HG02571 (cell line): ENCODE data around the gene DCTN5.
"Not testable (repeated sequence)": the region's sequence is repeated elsewhere in the genome, so short reads cannot be mapped to it uniquely, and the experiment has no call there.

Experiments
- ATAC-seq: cut with Tn5 transposase; IDR thresholded peaks from one replicate; pipeline ENCODE4 v1.9.1; 2021; ENCODE audit warnings: mild to moderate bottlenecking, moderate library complexity; ENCODE audit not compliant: unreplicated experiment

DCTN5 gene

DNA sequence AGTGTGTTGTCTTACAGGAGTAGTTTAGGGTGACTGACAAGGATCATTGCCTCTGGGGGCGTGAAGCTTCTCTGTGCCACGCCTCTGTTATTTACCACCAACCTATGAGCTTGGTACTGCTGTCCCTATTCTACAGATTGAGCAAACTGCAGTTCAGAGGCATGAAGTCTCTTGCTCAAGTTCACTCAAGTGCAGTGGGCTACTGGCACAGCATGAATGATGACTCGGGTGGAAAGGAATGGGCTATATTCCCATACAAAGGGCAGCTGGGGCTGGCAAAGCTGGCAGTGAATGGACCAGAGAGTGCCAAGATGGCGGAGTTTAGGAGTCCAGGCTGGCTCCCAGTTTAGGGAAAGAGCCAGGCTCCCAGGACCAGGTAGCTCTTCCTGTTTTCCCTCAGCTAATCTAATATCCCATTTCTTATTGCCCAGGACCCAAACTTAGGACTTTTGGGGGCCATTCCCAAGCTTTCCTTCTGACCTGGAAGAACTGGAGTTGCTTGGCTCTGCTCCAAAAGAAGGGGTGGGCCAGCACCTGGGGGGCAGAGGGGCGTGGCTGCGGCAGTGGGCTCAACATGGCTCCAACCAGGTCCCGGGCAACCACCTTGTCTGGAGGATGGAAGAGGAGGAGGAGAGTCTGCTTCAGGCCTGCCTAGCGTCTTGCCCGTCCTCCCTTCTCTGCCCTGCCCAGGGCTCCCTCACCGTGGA lies 50.4 kb downstream of the DCTN5 start:
- no peak for ATAC-seq

DNA sequence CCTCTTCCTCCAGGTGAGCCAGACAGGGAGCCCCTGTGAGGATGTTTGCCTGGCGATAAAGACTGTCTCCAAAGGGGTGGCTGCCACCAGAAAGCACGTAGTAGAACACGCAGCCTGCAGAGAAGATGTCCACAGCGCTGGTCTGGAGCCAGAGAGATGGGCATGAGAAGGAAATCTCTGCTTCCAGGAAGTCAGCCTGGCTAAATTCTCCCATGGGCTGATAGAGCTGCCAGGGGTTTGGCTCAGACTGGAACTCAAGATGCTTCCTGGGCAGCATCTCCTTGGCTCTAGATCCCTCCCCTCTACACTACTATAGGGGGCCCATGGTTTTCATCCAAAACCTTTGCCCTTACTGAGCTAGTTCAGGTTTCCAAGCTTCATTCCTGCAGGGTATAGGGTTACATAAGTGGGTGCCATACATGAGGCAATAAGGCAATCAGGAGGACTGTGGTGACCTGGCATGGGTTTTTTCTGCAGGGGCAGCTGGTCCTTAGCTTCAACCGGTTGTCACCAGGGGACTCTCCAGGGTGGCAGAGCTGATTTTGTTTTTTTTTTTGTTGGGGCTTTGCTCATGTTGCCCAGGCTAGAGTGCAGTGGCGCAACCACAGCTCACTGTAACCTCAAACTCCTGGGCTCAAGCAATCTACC lies 51.0 kb downstream of the DCTN5 start:
- no peak for ATAC-seq

DNA sequence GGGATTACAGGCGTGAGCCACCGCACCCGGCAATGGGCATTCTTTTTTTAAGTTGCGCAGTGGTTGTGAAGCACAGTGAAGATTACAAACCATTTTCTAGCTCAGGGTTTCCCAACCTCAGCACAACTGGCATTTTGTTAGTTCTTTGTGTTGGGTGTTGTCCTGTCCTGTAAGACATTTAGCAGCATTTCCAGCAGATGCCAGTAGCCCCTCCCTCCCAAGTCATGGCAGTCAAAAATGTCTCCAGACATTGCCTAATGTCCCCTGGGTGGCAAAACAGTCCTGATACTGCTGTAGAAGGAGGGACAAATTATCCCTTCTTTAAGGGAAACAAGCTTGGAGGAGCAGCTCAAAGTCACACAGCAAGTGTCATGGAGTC lies 53.0 kb downstream of the DCTN5 start:
- no peak for ATAC-seq

DNA sequence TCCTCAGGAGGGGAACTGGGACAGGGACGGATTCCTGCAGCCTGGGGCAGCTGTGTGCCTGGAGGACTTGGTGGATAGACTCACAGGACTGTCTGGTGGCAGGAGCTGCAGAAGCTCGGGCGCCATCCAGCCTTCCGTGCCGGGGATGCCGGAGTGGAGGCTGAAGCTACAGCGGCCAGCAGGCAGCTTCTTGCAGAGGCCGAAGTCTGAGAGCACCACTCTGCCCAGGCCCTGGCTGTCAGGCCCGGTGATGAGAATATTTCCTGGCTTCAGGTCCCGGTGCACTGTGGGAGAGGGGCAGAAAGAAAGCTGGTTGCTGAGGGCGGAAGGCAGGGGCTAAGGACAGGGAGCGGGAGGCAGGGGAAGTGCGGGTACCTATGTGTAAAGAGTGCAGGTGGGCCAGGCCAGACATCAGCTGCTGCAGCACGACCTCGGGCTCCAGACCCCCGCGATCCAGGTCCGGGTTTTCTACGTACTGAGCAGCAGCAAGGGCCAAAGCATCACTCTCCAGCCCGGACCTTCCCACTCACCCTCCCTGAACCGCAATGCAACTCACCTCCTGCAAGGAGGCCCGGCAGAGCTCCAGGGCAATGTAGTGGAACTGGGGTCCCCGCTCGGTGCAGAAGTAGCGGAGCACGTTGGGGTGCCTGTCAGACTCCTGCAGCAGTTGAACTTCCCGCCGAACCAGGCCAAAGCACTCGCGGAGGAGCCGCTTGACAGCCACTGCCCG lies 53.5 kb downstream of the DCTN5 start:
- no peak for ATAC-seq

DNA sequence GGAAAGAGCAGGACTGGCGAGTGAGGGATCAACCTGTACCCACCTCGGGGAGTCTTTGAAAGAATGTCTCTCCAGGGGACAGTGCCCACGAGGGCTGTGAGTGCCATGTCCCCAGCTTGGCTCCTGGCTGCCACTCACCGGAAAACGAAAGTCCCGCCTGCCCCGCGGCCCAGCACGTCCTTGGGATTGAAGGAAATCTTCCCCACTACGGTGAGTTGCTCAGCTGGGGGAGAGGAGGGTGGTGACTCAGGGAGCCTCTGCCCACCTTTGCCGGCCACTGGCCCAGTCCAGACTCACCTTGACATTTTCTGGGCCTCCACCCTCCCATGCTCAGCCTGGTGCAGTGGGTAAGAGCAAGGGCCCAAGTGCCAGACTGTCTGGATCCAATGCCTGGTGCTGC lies 54.5 kb downstream of the DCTN5 start:
- no peak for ATAC-seq

DNA sequence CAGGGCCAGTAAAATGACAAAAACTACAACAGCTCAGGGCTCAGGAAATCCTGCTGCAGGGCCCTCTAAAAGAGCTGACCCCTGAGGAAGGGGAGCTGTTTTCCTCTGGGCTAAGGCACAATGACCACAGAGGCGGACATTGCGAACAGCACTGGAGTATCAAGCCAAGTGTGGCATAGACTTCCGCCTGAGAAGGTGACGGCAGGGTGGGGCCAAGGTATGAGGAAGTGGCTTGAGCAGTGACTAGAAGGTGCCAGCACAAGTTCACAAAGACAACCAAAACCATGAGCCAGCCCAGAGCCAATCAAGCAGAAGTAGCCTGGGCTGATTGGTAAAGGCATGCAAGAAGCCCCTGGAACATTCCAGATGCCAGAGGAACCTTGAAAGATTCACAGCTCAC lies 57.8 kb downstream of the DCTN5 start:
- ATAC-seq, result no peak

DNA sequence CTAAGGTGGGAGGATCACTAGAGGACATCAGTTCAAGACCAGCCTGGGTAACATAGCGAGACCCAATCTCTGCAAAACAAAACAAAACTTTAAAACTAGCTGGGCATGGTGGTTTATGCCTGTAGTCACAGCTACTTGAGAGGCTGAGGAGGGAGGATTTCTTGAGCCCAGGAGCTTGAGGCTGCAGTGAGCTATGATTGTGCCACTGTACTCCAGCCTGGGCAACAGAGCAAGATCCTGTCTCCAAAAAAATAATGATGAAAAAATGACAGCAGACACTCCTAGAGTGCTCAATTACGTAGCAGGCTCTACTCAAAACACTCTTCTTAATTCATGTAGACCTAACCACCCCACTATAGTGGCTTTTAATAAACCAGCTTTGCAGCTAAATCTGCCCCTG lies 58.8 kb downstream of the DCTN5 start:
- no peak for ATAC-seq

DNA sequence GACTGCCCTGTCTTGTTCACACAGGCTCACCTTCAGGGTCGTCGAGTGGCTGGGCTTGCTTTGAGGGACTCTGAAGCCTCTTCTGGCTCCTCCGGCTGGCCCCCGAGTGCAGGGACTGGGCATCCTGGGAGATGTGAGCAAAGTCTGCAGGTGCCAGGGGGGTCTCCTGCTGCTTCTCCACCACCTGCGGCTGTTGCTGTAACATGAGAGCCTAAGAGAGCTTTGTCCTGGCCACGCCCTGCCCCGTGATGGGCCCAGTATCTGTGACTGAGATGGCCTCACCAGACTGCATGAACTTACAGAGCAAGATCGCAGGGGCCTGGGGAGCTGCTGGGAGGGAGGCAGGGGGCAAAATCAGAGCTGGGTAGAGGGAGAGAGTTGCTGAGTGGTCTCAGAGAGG lies 59.2 kb downstream of the DCTN5 start:
- no peak for ATAC-seq

DNA sequence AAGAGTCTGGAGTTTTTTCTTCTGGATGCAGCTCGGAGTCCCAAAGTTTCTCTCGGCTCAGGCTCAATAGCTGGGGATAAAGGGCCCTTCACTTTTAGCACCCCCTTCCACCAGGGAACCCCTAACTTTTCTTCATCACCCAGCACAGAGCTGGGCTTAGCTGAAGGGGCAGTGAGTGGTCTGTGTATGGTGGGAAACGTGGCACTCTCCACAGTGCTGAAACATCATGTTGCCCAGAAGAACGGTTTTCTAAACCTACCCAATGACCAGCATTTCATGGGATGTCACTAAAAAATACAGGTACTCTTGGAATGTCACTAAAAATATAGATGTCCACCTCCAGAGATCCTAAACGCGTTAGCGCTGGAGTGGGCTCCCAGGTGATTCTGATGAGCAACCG lies 59.8 kb downstream of the DCTN5 start:
- no peak for ATAC-seq

DNA sequence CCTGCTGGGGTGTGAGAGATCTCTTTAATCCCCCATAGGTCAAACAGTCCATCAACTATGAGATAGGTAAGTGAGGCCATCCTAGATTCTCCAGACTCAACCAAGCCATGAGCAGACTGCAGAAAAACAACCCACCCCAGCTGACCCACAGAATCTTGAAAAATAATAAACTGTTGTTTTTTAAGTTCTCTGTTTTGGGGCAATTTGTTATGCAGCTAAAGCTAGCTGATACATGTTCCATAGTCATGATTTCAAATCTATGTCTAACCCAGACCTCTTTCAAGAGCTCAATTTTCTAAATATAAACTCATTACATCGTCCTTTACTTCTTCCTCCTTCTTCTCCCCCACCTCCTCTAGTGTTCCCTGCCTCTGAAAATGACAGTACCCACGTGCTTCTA lies 61.7 kb downstream of the DCTN5 start:
- ATAC-seq, result no peak

DNA sequence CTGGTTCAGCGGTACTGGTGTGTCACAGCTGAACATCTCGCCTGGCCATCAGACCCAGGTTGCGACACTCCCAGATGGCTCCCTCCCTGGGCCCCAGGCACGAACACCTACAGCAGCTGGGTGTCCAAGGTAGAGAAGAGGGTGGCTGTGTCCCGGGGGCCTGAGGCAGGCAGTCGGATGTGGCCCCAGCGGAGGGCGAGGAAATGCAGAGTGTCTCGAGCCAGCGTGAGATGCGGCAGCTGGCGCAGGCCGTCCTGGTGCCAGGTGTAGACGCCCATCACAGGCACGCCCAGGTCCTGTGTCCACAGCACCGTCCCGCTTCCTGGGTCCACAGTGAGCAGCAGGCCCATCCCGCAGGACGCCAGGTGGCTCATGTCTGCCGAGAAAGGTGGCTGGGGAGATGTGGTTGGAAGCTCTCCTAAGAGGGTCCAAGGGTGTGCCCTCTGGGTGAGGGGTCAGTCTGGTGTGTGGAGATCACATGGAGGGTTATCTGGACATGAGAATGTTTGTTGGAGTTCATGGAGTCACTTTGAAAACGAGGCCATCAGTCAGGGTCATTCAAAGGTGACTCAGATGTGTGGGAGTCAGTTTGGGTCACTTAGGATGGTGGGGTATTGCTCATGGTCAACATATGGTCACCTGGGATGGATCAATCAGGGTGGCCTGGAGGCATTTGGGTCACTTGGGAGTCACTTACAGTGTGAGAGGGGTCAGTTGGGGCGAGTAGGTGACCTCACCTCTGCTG lies 63.7 kb downstream of the DCTN5 start:
- ATAC-seq, result no peak

DNA sequence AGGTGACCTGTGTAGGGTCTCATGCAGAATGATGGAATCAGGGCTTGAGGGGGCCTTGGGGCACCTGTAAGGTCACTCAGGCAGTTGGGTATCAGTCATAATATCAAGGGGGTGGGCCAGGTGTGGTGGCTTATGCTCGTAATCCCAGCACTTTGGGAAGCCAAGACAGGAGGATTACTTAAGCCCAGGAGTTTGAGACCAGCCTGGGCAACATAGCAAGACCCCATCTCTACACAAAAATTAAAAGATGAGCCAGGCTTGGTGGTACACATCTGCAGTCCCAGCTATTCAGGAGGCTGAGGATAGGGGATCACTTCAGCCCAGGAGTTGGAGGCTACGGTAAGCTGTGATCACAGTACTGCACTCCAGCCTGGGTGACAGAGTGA lies 64.2 kb downstream of the DCTN5 start:
- no peak for ATAC-seq

DNA sequence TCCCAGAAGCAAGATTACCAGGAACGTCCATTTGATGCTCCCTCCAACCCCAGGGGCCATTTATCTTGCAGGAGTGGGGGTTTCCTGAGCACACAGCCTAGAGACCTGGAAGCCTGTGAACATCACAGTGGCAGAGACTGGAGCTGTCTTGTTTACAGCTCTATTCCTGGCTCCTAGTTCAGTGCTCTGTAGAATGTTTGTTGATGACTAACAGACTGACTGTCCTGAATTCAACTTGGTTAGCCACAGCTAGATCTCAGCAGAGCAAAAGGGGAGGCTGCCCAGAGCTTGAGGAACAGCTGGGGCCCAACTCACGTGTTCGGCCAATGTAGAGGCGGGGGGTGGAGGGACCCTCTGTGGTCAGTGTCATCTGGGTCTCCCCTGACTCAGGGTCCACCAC lies 65.2 kb downstream of the DCTN5 start:
- no peak for ATAC-seq

DNA sequence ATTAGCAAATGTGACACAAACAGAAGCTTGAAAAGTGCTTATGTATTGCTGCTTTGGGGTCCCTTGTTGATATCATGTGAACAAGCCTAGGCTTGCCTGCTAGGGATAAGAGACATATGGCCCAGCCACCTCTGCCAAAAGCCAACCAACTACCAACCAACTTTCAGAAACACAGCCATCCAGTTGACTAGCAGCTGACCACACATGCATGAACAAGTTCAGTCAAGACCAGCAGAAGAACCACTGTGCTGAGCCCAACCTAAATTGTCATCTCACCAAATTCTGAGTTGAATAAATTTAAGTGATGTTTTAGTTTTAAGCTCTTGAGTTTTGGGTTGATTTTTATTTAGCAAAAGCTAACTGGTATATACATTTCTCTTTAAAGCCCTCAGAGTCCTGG lies 68.3 kb downstream of the DCTN5 start:
- ATAC-seq, result no peak

DNA sequence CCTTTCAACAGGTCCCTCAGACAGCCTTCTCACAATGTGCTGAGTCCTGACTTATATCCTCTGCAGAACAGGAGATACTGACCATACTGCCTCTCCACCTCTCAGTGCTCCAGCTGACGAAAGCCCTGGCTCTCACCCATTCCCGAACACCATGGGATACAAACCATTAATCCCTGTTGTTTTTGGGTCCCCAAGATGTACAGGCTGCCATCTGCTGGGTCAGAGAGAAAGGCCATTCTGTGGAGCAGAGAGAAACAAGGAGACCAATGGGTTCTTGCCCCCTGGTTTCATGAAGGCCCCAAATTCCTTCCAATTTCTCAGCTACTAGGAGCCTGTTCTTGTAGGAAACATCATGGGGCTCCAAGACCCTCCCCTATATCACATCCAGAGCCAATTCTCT lies 68.7 kb downstream of the DCTN5 start:
- ATAC-seq, result no peak

DNA sequence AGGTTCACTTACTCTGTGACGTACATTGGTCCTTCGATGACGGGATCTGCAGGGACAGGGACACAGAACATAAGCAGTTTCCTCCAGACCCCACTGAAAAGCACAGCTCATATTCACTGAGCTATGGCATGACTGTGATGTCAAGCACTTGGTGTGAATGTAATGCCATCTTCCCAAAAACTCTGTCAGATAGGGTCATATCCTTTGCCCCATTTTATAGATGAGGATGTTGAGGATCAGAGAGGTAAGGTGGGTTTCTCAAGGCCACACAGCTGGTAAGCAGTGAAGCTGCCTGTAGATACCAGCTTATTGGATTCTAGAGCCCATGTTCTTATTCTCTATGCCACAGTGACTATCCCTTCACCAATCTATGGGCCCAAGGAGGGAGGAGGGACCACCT lies 69.2 kb downstream of the DCTN5 start:
- no peak for ATAC-seq

DNA sequence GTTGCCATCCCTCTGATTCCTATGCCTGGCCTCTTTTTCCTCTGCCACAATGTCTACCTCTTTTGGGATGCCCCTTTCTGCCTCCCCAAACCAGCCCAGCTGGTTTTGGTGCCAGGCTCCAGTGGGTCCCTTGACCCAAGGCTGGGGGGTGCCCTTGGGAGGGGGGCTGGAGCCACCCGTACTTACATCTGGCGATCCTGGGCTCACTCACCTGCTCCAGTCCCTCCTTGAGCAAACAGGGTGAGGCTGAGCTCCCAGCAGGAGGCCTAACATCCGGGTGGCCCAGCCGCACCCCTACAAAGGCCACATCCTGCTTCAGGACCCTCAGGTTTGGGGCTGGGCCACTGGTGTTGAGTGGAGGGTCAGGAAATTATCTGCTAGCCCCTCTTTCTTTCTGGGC lies 70.5 kb downstream of the DCTN5 start:
- ATAC-seq, result no peak

DNA sequence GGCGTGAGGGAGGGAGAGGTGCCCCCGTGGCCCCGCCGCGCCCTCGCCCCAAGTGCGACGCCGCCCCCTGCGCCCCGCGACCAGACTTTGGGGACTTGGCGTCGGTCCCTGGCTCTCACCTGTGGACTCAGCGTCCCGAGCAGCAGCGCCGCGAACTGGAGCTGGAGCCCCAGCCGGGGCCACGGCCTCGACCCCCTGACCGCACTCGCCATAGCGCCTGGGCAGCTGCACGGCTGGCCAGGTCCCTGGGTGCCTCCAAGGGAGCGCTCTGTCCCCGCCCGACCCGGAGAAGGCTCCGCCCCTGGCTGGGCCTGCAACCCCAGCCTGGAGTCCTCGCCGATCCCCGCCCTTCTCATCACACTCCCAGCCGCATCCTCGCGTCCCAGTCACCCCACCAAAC lies 71.7 kb downstream of the DCTN5 start, which contains the start of gene ERN2:
Gene ERN2, minus strand, starts transcription at position 247 of the 400 bp plus-strand sequence. Its CDS starts 35 bp downstream, at position 212.
- no peak for ATAC-seq

DNA sequence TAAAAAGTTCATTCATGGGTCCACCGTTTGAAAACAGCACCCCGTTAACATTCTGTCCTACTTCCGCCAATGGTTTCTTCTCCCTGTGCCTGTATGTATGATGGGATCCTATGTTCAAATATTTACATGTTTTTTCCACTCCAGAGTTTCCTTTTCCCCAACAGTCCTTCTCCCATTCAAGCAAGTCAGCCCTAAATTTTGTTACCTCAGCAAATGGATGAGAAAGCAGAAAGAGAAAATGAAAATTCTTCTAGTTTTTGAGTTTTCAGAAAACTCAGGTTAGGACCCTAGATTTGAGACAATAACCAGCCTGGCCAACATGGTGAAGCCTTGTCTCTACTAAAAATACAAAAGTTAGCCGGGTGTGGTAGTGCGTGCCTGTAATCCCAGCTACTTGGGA lies 75.2 kb downstream of the DCTN5 start:
- no peak for ATAC-seq

DNA sequence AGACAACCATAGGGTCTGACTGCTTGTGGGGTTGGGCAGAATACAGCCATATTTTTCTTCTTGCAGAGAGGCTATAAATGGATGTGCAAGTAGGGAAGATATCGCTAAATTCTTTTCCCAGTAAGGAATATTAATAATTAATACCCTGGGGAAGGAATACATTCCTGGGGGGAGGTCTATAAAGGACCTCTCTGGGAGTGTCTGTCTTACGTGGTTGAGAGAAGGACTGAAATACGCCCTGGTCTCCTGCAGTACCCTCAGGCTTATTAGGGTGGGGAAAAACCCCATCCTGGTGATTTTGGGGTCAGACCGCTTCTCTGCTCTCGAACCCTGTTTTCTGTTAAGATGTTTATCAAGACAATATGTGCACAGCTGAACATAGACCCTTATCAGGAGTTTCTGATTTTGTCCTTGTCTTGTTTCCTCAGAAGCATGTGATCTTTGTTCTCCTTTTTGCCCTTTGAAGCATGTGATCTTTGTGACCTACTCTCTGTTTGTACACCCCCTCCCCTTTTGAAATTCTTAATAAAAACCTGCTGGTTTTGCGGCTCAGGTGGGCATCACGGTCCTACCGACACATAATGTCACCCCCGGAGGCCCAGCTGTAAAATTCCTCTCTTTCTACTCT lies 81.5 kb downstream of the DCTN5 start:
- not testable (repeated sequence) for ATAC-seq
